Measurements from ENCODE around the gene TCHP.

Gene TCHP

DNA sequence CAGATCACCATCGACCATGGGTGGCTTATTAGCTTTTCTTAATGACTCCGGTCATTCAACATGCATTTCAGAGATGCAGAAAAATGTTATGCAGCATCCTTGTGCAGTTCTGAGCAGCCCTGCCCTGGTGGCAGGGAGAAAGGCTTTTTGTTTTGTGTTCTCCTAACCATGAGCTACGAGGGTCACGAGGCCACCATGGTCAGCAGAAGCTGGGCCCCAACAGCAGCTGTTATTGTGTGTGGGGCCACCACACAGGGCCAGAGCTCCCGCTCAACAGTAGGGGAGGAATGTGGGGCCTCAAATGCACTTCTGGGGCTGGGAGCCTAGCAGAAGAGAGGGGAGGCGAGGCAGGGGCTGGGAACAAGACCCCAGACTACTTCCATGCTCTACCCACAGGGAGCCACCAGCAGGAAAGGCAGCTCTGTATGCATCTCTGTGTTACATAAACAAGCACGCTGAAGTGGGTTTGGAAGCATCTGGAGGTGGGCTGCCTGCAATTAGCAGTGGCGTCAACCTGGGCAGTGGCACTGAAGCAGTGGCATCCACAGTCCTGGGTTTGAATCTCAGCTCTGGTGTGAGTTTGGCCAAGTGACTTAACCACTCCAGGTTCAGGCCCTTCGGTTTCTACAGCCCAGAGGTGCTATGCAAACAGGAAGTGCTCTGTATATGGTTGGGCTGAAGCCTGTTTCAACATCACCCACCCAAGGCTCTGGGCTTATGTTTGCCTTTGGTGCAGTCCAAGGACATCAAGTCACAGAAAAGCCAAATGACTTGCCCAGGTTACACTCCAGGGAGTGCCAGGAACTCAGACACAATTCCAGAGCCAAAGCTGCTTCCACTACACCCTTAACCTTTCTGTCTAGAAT lies 36.0 kb upstream of the TCHP start:
- TF ChIP-seq, protein P1, sequence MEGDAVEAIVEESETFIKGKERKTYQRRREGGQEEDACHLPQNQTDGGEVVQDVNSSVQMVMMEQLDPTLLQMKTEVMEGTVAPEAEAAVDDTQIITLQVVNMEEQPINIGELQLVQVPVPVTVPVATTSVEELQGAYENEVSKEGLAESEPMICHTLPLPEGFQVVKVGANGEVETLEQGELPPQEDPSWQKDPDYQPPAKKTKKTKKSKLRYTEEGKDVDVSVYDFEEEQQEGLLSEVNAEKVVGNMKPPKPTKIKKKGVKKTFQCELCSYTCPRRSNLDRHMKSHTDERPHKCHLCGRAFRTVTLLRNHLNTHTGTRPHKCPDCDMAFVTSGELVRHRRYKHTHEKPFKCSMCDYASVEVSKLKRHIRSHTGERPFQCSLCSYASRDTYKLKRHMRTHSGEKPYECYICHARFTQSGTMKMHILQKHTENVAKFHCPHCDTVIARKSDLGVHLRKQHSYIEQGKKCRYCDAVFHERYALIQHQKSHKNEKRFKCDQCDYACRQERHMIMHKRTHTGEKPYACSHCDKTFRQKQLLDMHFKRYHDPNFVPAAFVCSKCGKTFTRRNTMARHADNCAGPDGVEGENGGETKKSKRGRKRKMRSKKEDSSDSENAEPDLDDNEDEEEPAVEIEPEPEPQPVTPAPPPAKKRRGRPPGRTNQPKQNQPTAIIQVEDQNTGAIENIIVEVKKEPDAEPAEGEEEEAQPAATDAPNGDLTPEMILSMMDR (IDR thresholded peaks at IDR 0.05; ENCODE audit: extremely low read depth, missing control alignments), result no peak
- no peak for DNase-seq (ENCODE audit: low spot score)

DNA sequence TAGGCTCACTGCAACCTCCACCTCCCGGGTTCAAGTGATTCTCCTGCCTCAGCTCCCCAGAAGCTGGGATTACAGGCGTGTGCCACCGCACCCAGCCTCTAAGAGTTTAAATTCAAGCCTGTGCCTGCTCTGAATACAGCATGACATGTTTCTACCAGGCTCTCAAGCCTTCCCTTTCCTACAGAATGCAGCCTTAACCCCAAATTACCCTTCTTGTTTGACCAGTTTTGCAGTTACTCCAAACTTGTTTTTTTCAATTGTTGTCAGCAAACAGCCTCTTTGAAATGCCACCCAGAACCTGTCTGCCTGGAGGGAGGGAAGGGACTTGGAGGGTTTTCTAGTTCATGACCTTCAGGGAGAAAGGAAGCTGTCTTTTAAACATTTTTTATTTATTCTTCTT lies 35.2 kb upstream of the TCHP start:
- no peak for DNase-seq (ENCODE audit: low spot score)
- TF ChIP-seq, protein P1 (IDR thresholded peaks at IDR 0.05; ENCODE audit: extremely low read depth, missing control alignments), result no peak

DNA sequence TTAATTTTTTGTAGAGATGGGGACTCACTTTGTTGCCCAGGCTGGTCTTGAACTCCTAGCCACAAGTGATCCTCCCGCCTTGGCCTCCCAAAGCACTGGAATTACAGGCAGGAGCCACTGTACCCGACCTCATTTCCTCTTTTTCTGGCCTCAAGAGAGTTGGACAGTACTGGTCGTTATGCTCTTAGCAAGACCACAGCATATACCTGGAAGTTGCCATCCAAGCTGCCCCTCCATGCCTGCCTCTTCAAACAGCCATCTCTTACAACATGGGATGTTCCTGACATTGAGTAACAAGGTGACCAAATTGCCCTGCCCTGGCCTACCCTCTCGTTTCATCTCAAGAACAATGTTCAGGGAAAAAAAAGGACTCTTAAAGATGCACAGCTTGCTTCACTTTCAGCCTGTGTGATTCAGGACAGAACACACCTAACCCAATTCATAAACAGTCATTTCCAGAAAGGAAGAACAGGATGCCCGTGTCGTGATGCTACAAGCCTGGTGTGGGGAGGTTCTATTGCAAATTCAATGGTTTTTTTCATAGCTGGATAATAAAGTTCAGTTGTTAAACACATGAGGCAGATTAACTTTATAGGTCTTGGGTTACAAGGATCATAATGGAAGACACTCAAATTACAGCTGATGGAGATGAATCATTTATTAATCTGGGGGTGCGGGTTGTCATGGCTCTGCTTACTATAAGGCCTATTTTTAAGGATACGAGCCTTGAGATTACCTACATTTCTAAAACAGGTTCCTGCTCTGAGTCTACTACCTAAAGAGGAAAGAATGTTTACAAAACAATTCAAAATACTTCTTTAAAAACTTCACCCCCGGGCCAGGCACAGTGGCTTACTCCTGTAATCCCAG lies 31.7 kb upstream of the TCHP start:
- DNase-seq (ENCODE audit: low spot score), result no peak
- TF ChIP-seq, protein P1 (IDR thresholded peaks at IDR 0.05; ENCODE audit: extremely low read depth, missing control alignments), result no peak

DNA sequence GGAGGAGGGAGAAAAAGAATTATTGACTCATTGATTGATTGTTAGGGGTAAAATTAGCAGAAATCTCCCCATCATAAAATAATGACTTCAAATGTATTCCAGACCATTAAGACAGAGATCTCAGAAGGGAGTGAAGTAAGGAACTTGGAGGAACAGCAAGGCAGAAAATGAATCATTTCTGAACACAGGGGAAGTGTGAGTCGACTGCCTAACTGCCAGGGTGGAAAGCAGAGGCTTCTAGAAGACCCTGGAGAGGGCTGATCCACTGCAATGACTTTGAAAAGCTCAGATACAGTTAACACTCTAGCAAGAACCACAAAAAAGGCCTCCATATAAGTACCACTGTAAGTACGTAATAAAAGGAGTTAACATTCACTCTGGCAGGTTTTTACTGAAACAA lies 29.4 kb upstream of the TCHP start:
- TF ChIP-seq, protein P1 (IDR thresholded peaks at IDR 0.05; ENCODE audit: extremely low read depth, missing control alignments), result no peak
- DNase-seq (ENCODE audit: low spot score), result no peak

DNA sequence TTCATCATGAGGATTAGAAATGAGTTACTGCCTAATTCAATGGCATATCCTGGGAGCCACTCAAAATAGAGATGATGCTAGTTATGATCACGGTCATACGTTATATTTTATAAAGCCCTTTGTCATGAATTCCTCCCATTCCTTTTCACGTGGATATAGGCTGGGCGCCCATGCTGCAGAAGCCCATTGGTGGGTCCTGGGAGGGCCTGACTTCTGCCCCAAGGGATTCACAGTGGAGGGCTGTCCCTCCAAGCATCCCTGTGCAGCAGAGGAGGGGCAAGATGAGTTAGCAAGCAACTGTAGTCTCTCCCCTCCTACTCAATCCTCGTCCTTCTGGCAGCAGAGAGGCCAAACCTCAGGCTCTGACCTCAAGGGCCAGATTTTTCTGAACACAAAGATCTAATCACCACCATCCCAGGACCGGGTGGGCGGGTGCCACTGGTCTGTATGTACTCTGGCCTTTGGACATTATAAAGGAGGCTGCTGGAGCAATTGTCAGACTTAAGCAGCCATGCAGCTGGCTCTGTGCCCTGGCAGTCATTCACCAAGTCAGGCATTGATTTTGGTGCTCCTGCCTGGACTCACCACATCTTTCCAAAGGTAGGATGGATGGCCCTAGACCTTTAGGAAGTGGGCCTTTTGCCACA lies 28.3 kb upstream of the TCHP start:
- DNase-seq (ENCODE audit: low spot score), result no peak
- TF ChIP-seq, protein P1 (IDR thresholded peaks at IDR 0.05; ENCODE audit: extremely low read depth, missing control alignments), result no peak

DNA sequence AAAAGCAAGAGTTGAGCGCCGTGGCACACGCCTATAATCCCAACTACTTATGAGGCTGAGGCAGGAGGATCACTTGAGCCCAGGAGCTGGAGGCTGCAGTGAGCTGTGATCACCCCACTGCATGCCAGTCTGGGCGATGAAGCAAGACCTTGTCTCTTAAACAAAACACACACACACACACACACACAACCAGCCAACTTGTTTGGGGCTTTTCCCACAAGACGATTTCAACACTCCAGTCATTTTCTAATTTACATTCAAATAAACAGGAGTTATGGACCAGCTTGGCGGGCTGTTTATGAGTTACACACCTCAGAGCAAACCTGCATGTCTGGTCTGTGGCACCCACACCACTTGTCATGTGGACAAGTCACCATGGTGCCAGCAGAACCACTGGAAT lies 26.4 kb upstream of the TCHP start:
- TF ChIP-seq, protein P1 (IDR thresholded peaks at IDR 0.05; ENCODE audit: extremely low read depth, missing control alignments), result no peak
- no peak for DNase-seq (ENCODE audit: low spot score)

Data from GM20000 (cell line).